Activated CD8-positive, alpha-beta T cell treated with anti-CD3 and anti-CD28 coated beads for 36 hours (primary cell): Measurements from ENCODE around the gene CABLES1. TPM values are rescaled to one million over a fixed set of nuclear protein-coding genes. Genes with fewer than 3 reads are reported as not detected.

Experiments used
- ATAC-seq: fragments of 200-7000 bp; cut with Tn5 transposase; one replicate; pipeline ENCODE4 v1.10.0; 2021; ENCODE audit warnings: mild to moderate bottlenecking, moderate library complexity
- CTCF ChIA-PET: fragments of 350-600 bp; sonication (Branson Sonifier 250); formaldehyde crosslinking; loops from one replicate; lab custom pipeline; 2021; ENCODE audit warnings: antibody characterized with exemption; lab: Charles Lee
- POLR2A ChIA-PET: fragments of 350-600 bp; sonication (Branson Sonifier 250); formaldehyde crosslinking; loops from one replicate; lab custom pipeline; 2021; ENCODE audit warnings: antibody characterized with exemption; lab: Charles Lee
- DNase-seq: peaks from one replicate; pipeline ENCODE4 v3.0.0-alpha.2; 2020
- H3K27ac Mint-ChIP-seq: one replicate; pipeline ENCODE4 v1.8.0; 2021; ENCODE audit warnings: mild to moderate bottlenecking, mixed read lengths
- H3K27me3 Mint-ChIP-seq: one replicate; pipeline ENCODE4 v1.8.0; 2021; ENCODE audit warnings: mixed read lengths
- H3K36me3 Mint-ChIP-seq: one replicate; pipeline ENCODE4 v1.8.0; 2021; ENCODE audit warnings: low read depth, mixed read lengths
- H3K4me1 Mint-ChIP-seq: one replicate; pipeline ENCODE4 v1.8.0; 2021; ENCODE audit warnings: low read depth, mixed read lengths
- H3K4me3 Mint-ChIP-seq: one replicate; pipeline ENCODE4 v1.8.0; 2021; ENCODE audit warnings: mild to moderate bottlenecking, moderate library complexity, mixed read lengths
- H3K9me3 Mint-ChIP-seq: one replicate; pipeline ENCODE4 v1.8.0; 2021; ENCODE audit warnings: mixed read lengths
- intact Hi-C: fragments of 100-400 bp; cut with micrococcal nuclease; formaldehyde crosslinking; loops from one replicate; pipeline ENCODE4 v1.10.0; 2022
- total RNA-seq, 2 experiments: library from RNA; stranded (reverse); gene quantifications; one replicate each; pipeline ENCODE4 v1.2.3, GENCODE V29; 2021
- TF ChIP-seq, protein P1 (sequence below): fragments of 200-600 bp; IDR thresholded peaks from one replicate; pipeline ENCODE4 v1.8.0; 2022; ENCODE audit warnings: antibody characterized with exemption, mild to moderate bottlenecking

Gene CABLES1
- total RNA-seq, 2 experiments from 2014 or later, result 1.8 to 2.0 TPM

DNA sequence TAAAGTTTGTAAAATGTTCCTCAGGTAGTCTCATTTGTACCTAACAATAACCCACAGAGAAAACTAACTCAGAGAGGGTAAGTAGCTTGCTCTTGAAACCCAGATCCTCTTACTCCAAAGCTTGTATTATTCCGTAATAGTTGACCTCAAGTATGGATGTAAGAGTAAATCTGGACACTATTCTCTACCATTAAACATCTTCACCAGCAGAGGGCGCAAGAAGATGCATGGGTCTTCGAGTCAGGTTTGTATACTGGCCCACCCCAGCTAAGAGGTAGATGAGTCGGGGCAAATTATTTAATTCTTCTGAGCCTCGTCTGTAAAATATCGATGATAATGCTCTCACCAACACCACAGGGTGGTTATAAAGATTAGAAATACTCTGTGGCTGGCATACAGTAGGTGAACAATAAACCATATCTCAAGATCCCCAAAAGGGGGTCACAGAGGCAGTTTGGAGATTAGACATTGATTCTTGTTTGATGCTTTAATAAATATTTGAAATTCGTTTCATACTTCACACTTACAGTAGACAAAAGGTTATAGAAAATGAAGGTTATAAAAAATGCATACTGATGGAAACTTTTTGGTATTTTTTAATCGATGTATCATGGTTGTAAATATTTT lies 3.5 kb upstream of the CABLES1 start:
- POLR2A ChIA-PET, result no interaction called here
- Mint-ChIP-seq H3K27me3 (peaks cover 27% of the 10 kb centered on the region), H3K4me3 (no peak overlapping the region), H3K27ac (no peak overlapping the region), H3K4me1 (peaks cover 10% of the 10 kb centered on the region), H3K36me3 (no peaks in the 10 kb centered on the region), H3K9me3 (no peaks in the 10 kb centered on the region)
- CTCF ChIA-PET, result interaction anchor here (0.6 to 4.0 kb wide), 47 partner anchors 8 to 375 kb away, joined by 3 to 39 read pairs (median 3); no protein-coding TSS in a partner anchor
- DNase-seq (peak; percentile 68), ATAC-seq (peak; percentile 63)
- TF ChIP-seq, protein P1, sequence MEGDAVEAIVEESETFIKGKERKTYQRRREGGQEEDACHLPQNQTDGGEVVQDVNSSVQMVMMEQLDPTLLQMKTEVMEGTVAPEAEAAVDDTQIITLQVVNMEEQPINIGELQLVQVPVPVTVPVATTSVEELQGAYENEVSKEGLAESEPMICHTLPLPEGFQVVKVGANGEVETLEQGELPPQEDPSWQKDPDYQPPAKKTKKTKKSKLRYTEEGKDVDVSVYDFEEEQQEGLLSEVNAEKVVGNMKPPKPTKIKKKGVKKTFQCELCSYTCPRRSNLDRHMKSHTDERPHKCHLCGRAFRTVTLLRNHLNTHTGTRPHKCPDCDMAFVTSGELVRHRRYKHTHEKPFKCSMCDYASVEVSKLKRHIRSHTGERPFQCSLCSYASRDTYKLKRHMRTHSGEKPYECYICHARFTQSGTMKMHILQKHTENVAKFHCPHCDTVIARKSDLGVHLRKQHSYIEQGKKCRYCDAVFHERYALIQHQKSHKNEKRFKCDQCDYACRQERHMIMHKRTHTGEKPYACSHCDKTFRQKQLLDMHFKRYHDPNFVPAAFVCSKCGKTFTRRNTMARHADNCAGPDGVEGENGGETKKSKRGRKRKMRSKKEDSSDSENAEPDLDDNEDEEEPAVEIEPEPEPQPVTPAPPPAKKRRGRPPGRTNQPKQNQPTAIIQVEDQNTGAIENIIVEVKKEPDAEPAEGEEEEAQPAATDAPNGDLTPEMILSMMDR, result peak; percentile 85
- intact Hi-C loops, result loop anchor here (2.0 to 10.0 kb wide), 4 partner anchors 103 to 279 kb away; no protein-coding TSS in a partner anchor

DNA sequence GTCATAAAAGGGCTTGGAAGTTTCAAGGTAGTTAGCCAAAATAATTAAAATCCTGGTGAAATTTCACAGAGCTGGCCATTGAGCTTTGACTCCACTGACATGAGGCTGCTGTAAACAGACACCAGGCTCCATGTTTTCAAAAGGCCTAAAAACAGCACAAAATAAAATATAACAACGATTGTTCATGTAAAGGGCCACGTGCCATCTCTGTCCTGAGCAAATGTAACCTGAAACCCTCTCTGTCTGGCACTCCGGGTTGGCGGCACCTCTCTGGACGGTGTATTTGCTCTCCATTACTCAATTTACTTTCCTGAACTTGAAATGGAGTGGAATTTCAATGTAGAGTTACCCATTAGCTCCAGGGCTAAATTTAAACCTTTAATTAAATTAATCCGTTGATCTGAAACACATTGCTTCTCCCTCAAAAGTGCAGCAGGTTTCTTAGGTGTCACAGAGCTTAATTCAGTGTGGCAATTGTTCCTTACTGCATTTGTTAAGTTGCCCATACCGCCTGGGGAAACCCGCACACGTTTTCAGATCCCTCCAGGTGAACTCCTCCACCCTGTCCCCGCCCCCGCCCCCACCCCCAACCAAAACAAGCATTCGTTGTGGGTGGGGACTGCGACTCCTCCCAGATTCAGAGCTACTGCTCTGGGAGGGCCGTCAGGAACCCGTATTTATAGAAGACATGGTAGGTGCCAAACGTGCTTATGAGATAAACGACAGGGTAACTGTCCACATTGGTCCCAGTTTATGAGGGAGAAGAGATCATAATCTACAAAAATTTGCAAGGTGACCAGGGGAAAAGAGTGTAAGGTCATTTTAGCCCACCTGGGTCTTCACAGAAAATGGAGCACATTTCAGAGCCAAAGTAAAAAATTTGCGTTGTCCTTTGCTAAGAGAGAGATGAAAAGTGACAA lies 1.2 kb upstream of the CABLES1 start:
- TF ChIP-seq, protein P1, result no peak
- ATAC-seq (peak; percentile 38), DNase-seq (peak; percentile 57)
- CTCF ChIA-PET, result interaction anchor here (0.8 to 4.0 kb wide), 7 partner anchors 9 to 279 kb away, joined by 3 to 39 read pairs (median 4); no protein-coding TSS in a partner anchor
- Mint-ChIP-seq H3K36me3 (no peaks in the 10 kb centered on the region), H3K4me3 (peak overlapping the region; percentile 72), H3K9me3 (no peaks in the 10 kb centered on the region), H3K27ac (no peak overlapping the region), H3K27me3 (peaks cover 45% of the 10 kb centered on the region), H3K4me1 (peaks cover 10% of the 10 kb centered on the region)
- intact Hi-C loops, result loop anchor here (5.0 to 10.0 kb wide), 3 partner anchors 101 to 243 kb away; no protein-coding TSS in a partner anchor
- POLR2A ChIA-PET, result interaction anchor here (1.0 kb wide), 1 partner anchor 78 kb away, joined by 4 read pairs; no protein-coding TSS in a partner anchor

- TF ChIP-seq, protein P1, result no peak
- POLR2A ChIA-PET, result interaction anchor here (0.6 kb wide), 1 partner anchor 244 kb away, joined by 3 read pairs; no protein-coding TSS in a partner anchor
- no peaks in the 10 kb centered on the region for H3K36me3 Mint-ChIP-seq
Observed at GRCh38 chr18:23135550-23136325, 453 bp downstream of the CABLES1 start.

GRCh38 chr18:23136326-23137096 lies 1.2 kb downstream of the CABLES1 start:
- Mint-ChIP-seq H3K9me3 (no peaks in the 10 kb centered on the region), H3K4me3 (peak overlapping the region; percentile 41), H3K27ac (no peak overlapping the region), H3K4me1 (peaks cover 10% of the 10 kb centered on the region), H3K27me3 (peaks cover 46% of the 10 kb centered on the region), H3K36me3 (no peaks in the 10 kb centered on the region)
- TF ChIP-seq, protein P1, result no peak
- intact Hi-C loops, result loop anchor here (10.0 kb wide), 1 partner anchor 98 kb away; no protein-coding TSS in a partner anchor
- CTCF ChIA-PET, result interaction anchor here (2.5 kb wide), 1 partner anchor 275 kb away, joined by 9 read pairs; no protein-coding TSS in a partner anchor
- DNase-seq, result peak; percentile 9
- POLR2A ChIA-PET, result interaction anchor here (0.9 to 1.2 kb wide), 2 partner anchors 15 to 249 kb away, joined by 3 to 4 read pairs; no protein-coding TSS in a partner anchor
- ATAC-seq, result peak; percentile 37

More at GRCh38 chr18:23135550-23136325, 453 bp downstream of the CABLES1 start:
- Mint-ChIP-seq H3K4me3 (no peak overlapping the region), H3K9me3 (no peaks in the 10 kb centered on the region), H3K27me3 (peaks cover 46% of the 10 kb centered on the region), H3K27ac (no peak overlapping the region), H3K4me1 (peaks cover 10% of the 10 kb centered on the region)
- ATAC-seq (peak; percentile 33), DNase-seq (peak; percentile 17)
- intact Hi-C loops, result loop anchor here (10.0 kb wide), 1 partner anchor 99 kb away; no protein-coding TSS in a partner anchor
- CTCF ChIA-PET, result interaction anchor here (1.0 to 1.1 kb wide), 3 partner anchors 10 to 276 kb away, joined by 3 to 4 read pairs (median 3); no protein-coding TSS in a partner anchor
